ENCODE results near the gene PNPLA6. TPM values are rescaled to one million over a fixed set of nuclear protein-coding genes. Genes with fewer than 3 reads are reported as not detected.

PNPLA6 gene
- total and polyA plus RNA-seq, 2 of the 13 experiments (the other 11 are each of a cell fraction or from before 2014, with no cell fraction given), result 24.9 to 28.2 TPM

DNA sequence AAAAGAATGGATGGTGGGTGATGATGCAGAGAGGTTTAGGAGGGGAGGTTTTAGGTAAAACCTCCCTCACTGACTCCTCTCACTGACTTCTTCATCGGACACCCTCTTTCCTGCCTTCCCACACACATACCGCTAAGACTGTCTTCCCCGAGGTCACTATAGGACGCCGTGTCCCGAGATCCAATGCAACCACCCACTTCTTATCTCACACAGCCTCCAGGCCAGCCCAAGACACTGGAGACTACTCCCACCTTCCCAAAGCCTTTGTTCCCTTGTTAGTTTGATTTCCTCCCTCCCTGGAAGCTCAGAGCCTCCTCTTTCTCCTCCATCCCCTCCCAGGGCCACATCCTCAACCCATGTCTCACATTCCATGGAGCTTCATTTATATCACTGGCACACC lies 43.7 kb downstream of the PNPLA6 start:
- CTCF ChIA-PET (ENCODE audit: low intra/inter-chr PET ratio, low total read pairs), result no interaction called here
- TF ChIP-seq HOXD1 (CRISPR knock-in tag; IDR thresholded peaks at IDR 0.05) (no peak), ZNF564 (CRISPR knock-in tag; IDR thresholded peaks at IDR 0.05) (no peak), SIN3A (IDR thresholded peaks at IDR 0.05; ENCODE audit: borderline replicate concordance, low read depth, low read length) (no peak), CCAR2 (optimal IDR thresholded peaks at IDR 0.05; ENCODE audit: low read depth, low read length) (no peak)

DNA sequence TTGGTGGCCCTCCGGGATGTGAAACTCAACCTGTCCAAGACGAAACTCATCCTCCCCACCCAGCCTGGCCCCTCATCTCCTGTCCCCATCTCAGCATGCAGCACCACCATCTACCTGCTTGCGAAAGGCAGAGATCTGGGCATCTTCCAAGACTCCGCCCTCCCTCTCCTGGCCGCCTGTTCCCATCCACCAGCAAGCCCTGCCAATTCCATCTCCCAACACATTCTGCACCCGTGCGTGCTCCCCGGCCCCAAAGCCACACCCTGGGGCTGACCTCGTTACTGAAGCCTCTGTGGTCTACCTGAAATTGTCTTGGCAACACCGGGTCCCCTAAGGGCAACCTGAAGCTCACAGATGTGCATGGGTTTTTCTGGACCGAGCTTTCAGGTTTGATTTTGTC lies 46.9 kb downstream of the PNPLA6 start:
- intact Hi-C loops (cut with micrococcal nuclease; ENCODE audit: unreplicated experiment) (no loop called here), in situ Hi-C loops (cut with HindIII; ENCODE audit: extremely low pct_ligation_motif_present, low pct_unique_long_range_greater_than_20kb) (no loop called here)
- TF ChIP-seq BHLHE40 (IDR thresholded peaks at IDR 0.05; ENCODE audit: low read length), result no peak
- no peak for TF ChIP-seq RORA (CRISPR knock-in tag; IDR thresholded peaks at IDR 0.05)
- TF ChIP-seq HNF4A (CRISPR knock-in tag; IDR thresholded peaks at IDR 0.05), result no peak
- TF ChIP-seq, protein P1, sequence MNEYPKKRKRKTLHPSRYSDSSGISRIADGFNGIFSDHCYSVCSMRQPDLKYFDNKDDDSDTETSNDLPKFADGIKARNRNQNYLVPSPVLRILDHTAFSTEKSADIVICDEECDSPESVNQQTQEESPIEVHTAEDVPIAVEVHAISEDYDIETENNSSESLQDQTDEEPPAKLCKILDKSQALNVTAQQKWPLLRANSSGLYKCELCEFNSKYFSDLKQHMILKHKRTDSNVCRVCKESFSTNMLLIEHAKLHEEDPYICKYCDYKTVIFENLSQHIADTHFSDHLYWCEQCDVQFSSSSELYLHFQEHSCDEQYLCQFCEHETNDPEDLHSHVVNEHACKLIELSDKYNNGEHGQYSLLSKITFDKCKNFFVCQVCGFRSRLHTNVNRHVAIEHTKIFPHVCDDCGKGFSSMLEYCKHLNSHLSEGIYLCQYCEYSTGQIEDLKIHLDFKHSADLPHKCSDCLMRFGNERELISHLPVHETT (CRISPR knock-in tag; conservative IDR thresholded peaks at IDR 0.05), result no peak
- no peak for TF ChIP-seq RFXAP (CRISPR knock-in tag; IDR thresholded peaks at IDR 0.05; ENCODE audit: borderline replicate concordance)
- no peak for TF ChIP-seq DNMT1 (CRISPR knock-in tag; IDR thresholded peaks at IDR 0.05)
- peaks cover 2 to 16% of the 10 kb centered on the region in 2 experiments; a peak in 2 of 5 replicates for H3K27me3 ChIP-seq (ENCODE audit: control insufficient read depth in 1 of 2, insufficient read depth in 2 of 2, low read length in 2 of 2)
- H4K20me1 ChIP-seq (ENCODE audit: insufficient read depth, low read length), result no peaks in the 10 kb centered on the region
- FAIRE-seq, result no peak
- no peak overlapping the region for H3K4me2 ChIP-seq (ENCODE audit: low read depth, low read length)
- no peak for ATAC-seq
- H3K27ac ChIP-seq (ENCODE audit: extremely low read length, insufficient read depth, low read length), result no peak overlapping the region
- CTCF ChIA-PET (ENCODE audit: low intra/inter-chr PET ratio, low total read pairs), result no interaction called here
- H3K4me1 ChIP-seq (ENCODE audit: insufficient read depth, low read length), result no peaks in the 10 kb centered on the region
- no TSS peak for BruUV-seq (replicated peaks)
- no peaks in the 10 kb centered on the region for H3K79me2 ChIP-seq (ENCODE audit: insufficient read depth, low read length)
- POLR2A ChIA-PET, result no interaction called here
- WGBS (ENCODE audit: low lambda C conversion rate), result 16% methylated on average over 11 of the region's 11 CpGs
- H2AFZ ChIP-seq (ENCODE audit: low read length), result no peak overlapping the region
- no peaks in the 10 kb centered on the region for H3K36me3 ChIP-seq (replicated peaks in 1 of 2; ENCODE audit: control insufficient read depth in 1 of 2, insufficient read depth in 2 of 2, low read length in 2 of 2)
- DNase-seq (ENCODE audit: low spot score), result no peak
- H3K9ac ChIP-seq (ENCODE audit: insufficient read depth, low read depth, low read length), result no peak overlapping the region
- H3K4me3 ChIP-seq (replicated peaks in 1 of 3; ENCODE audit: insufficient read depth in 1 of 3, low read depth in 2 of 3, low read length in 3 of 3), result no peak overlapping the region
- no peaks in the 10 kb centered on the region for H3K9me3 ChIP-seq (ENCODE audit: low read length)

More for the DNA sequence above, 43.7 kb downstream of the PNPLA6 start:
- H3K9ac ChIP-seq (ENCODE audit: insufficient read depth, low read depth, low read length), result no peak overlapping the region
- no peak overlapping the region for H2AFZ ChIP-seq (ENCODE audit: low read length)
- in situ Hi-C loops (cut with HindIII; ENCODE audit: extremely low pct_ligation_motif_present, low pct_unique_long_range_greater_than_20kb) (no loop called here), intact Hi-C loops (cut with micrococcal nuclease; ENCODE audit: unreplicated experiment) (no loop called here)
- no peaks in the 10 kb centered on the region for H3K4me1 ChIP-seq (ENCODE audit: insufficient read depth, low read length)
- H3K27ac ChIP-seq (ENCODE audit: extremely low read length, insufficient read depth, low read length), result no peak overlapping the region
- no peaks in the 10 kb centered on the region for H3K36me3 ChIP-seq (replicated peaks in 1 of 2; ENCODE audit: control insufficient read depth in 1 of 2, insufficient read depth in 2 of 2, low read length in 2 of 2)
- DNase-seq (ENCODE audit: low spot score), result no peak
- BruUV-seq (replicated peaks), result no TSS peak
- no peak for ATAC-seq
- WGBS (ENCODE audit: low lambda C conversion rate), result 10% methylated on average over 6 of the region's 6 CpGs
- H3K4me3 ChIP-seq (replicated peaks in 1 of 3; ENCODE audit: insufficient read depth in 1 of 3, low read depth in 2 of 3, low read length in 3 of 3), result no peak overlapping the region
- H3K9me3 ChIP-seq (ENCODE audit: low read length), result no peaks in the 10 kb centered on the region
- no peaks in the 10 kb centered on the region for H3K79me2 ChIP-seq (ENCODE audit: insufficient read depth, low read length)
- no peak overlapping the region for H3K4me2 ChIP-seq (ENCODE audit: low read depth, low read length)
- POLR2A ChIA-PET, result no interaction called here
- FAIRE-seq, result no peak
- H4K20me1 ChIP-seq (ENCODE audit: insufficient read depth, low read length), result no peaks in the 10 kb centered on the region
- H3K27me3 ChIP-seq (ENCODE audit: control insufficient read depth in 1 of 2, insufficient read depth in 2 of 2, low read length in 2 of 2), result peaks cover 2 to 20% of the 10 kb centered on the region in 2 experiments; a peak in 2 of 5 replicates

Data from HepG2 (cell line).